Subcutaneous adipose tissue (tissue), 4 donors: ENCODE data around the gene ELAVL2. TPM values are rescaled to one million over a fixed set of nuclear protein-coding genes. Genes with fewer than 3 reads are reported as not detected.

Experiments
- total RNA-seq, 4 donors: library from RNA; depleted of rRNA; stranded (reverse); fragments of >200 nt; gene quantifications; one replicate each; pipeline ENCODE4 v1.1.0, GENCODE V29; 2016
- TF ChIP-seq, protein P1 (sequence below): fragments of 450-650 bp; IDR thresholded peaks from one replicate; pipeline ENCODE4 v1.5.1; 2016; ENCODE audit warnings: low read depth, mild to moderate bottlenecking, control low read depth, antibody characterized with exemption, moderate library complexity

ELAVL2 gene
- total RNA-seq, 4 donors from 2014 or later: 0.44 TPM; not detected in 3

DNA sequence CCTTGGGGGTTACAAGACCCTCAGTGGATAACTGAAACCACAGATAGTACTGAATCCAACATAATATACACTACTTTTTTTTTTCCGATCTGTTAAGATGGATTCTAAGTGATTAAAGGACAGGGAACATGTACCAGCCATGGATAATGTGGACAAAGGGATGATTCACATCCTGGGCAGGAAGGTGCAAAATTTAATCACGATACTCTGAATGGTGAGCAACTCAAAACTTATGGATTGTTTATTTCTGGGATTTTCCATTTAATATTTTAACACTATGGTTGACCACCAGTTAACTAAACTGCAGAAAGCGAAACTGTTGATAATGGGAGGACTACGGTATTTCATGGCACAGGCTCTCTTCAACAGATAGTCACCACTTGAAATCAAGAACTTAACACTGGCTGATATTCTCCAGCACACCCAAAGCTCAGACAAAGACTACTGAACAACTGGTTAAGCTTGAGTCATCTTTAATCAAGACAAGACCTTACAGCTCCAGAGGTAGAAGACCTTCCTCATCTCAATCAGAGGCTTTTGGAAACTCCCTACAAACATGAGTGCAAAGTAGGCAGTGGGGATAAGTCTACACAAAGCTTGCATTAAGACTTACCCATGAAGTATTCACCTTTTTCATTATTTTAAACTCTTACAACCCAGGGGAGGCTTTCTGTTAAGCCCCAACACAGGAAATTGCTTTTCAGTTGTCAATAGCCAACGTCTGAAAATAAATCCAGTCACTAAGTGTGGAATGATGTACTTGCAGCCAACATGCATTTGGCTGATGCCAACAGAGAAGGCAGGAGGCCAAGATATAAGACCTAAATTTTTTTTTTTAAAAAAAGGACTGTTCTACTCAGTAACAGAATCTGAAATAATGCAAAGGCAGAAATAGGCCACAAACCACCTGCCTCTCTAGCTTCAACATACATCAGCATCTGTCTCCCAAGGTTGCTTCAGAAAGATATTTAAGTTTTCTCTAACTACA lies 78.7 kb downstream of the ELAVL2 start:
- TF ChIP-seq, protein P1, sequence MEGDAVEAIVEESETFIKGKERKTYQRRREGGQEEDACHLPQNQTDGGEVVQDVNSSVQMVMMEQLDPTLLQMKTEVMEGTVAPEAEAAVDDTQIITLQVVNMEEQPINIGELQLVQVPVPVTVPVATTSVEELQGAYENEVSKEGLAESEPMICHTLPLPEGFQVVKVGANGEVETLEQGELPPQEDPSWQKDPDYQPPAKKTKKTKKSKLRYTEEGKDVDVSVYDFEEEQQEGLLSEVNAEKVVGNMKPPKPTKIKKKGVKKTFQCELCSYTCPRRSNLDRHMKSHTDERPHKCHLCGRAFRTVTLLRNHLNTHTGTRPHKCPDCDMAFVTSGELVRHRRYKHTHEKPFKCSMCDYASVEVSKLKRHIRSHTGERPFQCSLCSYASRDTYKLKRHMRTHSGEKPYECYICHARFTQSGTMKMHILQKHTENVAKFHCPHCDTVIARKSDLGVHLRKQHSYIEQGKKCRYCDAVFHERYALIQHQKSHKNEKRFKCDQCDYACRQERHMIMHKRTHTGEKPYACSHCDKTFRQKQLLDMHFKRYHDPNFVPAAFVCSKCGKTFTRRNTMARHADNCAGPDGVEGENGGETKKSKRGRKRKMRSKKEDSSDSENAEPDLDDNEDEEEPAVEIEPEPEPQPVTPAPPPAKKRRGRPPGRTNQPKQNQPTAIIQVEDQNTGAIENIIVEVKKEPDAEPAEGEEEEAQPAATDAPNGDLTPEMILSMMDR: no peak

DNA sequence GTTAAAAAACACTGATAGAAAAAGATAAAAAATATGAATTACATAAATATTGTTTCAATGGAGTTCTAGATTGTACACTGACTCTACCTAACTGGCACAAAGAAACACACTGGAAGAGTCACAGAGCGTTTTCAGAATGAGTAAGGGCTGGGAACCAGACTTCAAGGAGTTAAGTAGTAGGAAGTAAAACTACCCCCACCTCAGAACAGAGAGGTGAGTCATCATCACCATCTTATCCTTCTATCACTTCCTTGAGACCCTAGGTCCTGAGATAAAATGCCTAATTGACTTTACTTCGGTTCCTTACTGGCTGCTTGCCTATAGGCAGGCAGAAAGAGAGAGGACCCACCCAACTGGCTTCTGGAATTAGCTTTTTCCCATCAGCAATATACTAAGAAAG lies 79.7 kb downstream of the ELAVL2 start:
- TF ChIP-seq, protein P1: no peak

DNA sequence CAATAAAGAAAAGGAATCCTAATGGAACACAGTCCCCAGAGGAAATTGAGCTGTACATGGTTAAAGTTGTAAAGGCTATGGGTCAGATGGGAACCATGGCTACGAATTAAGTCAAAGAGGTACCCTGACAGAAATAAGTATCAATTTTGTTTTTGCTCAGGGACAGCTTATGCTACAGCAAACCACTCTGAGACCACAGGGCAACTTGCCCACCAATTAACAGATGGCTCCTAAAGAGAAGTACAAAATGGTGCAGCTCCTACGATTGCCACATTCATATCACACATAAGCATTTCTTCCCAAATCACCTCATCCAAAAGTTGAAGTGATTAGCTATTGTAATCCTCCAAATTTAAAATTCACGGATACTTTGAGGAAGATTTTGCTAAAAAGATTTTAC lies 83.0 kb downstream of the ELAVL2 start:
- TF ChIP-seq, protein P1: no peak

DNA sequence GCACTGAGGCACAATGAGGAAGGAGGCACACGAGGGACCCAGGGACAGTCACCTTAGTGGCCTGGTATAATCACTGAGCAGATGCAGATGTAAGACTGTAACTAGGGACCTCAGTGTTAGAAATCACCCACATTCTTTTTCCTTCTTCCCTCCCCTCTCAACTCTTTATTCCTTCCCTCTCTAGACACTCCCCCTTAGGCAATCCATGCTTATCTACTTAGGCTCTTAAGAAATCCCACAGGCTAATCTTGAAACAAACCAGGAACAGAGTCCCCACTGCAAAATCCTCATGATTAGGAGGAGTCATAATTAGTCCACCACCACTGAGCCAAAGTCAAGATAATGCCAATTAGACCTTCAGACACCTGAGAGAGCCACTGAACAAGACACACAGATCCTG lies 84.7 kb downstream of the ELAVL2 start:
- TF ChIP-seq, protein P1: no peak

DNA sequence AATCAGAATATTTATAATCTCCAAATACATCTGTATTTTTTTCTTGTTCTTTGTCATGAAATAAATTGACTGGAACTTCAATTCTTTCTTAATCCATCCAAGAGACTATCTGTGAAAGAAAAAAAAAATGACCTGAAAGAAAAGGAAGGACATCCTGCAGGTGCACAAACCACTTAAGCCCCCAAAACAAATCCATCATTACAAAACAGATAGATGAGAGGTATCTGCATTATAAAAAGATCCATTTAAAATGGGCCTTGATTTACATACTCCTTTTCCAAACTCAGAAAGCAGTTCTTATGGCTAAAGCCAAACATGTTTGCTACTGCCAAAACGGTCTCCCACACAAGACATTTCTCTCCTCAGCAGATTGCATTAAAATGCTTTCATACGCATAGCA lies 85.5 kb downstream of the ELAVL2 start:
- TF ChIP-seq, protein P1: no peak

DNA sequence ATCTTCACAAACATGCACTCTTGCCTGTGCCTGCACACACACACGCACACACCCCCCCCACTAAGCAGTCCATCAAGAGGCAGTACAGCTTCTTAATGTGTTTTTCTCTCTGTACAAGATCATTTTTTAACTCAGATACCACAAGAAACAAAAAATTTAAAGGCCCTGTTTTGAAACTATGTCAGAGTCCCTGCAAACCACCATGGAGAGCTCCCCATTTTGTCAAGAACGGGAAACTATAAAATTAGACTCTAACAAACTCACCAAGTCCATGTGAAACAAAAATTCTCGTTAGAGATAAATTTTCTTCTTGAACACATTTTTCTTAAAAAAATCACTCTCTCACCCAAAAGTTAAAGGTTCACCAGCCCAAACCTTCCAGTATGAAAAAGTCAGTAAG lies 86.3 kb downstream of the ELAVL2 start:
- TF ChIP-seq, protein P1: no peak

DNA sequence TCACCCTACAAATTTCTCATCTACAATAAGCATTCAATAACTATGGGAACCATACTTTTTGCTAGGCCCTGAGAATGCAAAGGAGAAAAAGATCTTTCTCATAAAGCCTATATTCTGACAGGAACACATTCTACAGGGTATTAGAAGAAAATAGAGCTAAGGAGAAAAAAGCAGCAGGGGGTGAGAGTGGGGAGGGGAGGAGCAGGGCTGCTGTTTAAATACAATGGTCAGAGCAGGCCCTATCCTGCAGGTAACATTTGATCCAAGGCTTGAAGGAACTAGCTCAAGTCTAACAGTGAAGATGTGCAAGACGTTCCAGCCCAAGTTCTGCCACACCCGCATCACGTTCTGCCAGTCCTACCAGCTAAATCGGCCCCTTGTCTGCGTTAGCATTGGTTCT lies 89.7 kb downstream of the ELAVL2 start:
- TF ChIP-seq, protein P1: no peak
